Lung (tissue), 12 donors: ENCODE measurements around the gene PRKCB. TPM values are rescaled to one million over a fixed set of nuclear protein-coding genes. Genes with fewer than 3 reads are reported as not detected.
"Not testable (repeated sequence)": the region's sequence is repeated elsewhere in the genome, so short reads cannot be mapped to it uniquely, and the experiment has no call there.

Experiments
- ATAC-seq: fragments of 200-7000 bp; cut with Tn5 transposase; one replicate; pipeline ENCODE4 v1.9.1; 2020; ENCODE audit warnings: moderate number of reproducible peaks; ENCODE audit not compliant: insufficient read depth, low FRiP score
- DNase-seq, 3 donors: peaks; one replicate each; pipeline ENCODE4 v3.0.0-alpha.2; 2013 to 2017
- H3K27ac ChIP-seq, 2 donors: one replicate each; pipeline ENCODE4 v1.5.1; 2013; ENCODE audit warnings: mild to moderate bottlenecking in 2 of 2, moderate library complexity in 2 of 2, control low read depth in 1 of 2, inconsistent platforms in 1 of 2, low read depth in 1 of 2, low read length in 1 of 2
- H3K27me3 ChIP-seq, 3 donors: one replicate each; pipeline ENCODE4 v1.5.1; 2013; ENCODE audit warnings: low read length in 2 of 3; ENCODE audit not compliant: control insufficient read depth in 3 of 3, insufficient read depth in 3 of 3
- H3K36me3 ChIP-seq, 4 donors: one replicate each; pipeline ENCODE4 v1.5.1; 2013; ENCODE audit warnings: low read length in 4 of 4, mild to moderate bottlenecking in 1 of 4, moderate library complexity in 1 of 4; ENCODE audit not compliant: control insufficient read depth in 4 of 4, insufficient read depth in 4 of 4
- H3K4me1 ChIP-seq, 5 donors: one replicate each; pipeline ENCODE4 v1.5.1; 2013; ENCODE audit warnings: low read length in 5 of 5, mild to moderate bottlenecking in 2 of 5, moderate library complexity in 1 of 5; ENCODE audit not compliant: control insufficient read depth in 5 of 5, insufficient read depth in 5 of 5
- H3K4me3 ChIP-seq: one replicate; pipeline ENCODE4 v1.5.1; 2013; ENCODE audit warnings: mild to moderate bottlenecking, control low read depth, moderate library complexity
- H3K9ac ChIP-seq, 2 donors: one replicate each; pipeline ENCODE4 v1.5.1; 2013; ENCODE audit warnings: low read length in 2 of 2, control low read depth in 1 of 2; ENCODE audit not compliant: insufficient read depth in 1 of 2
- H3K9me3 ChIP-seq, 4 donors: one replicate each; pipeline ENCODE4 v1.5.1; 2013; ENCODE audit warnings: low read length in 3 of 4, mild to moderate bottlenecking in 1 of 4, moderate library complexity in 1 of 4; ENCODE audit not compliant: control insufficient read depth in 4 of 4, insufficient read depth in 3 of 4
- whole genome bisulfite sequencing, 2 donors: extraction: QIAGEN DNeasy Blood & Tissue Kit; methylation state at CpG; one replicate each; pipeline ENCODE4 v1.1.7; 2013; 5-methylcytosine and 5-hydroxymethylcytosine counted together
- polyA plus RNA-seq, 2 donors: library from polyadenylated mRNA; stranded (reverse); fragments of 200-250 nt; gene quantifications; one replicate each; pipeline ENCODE4 v1.2.1, GENCODE V29; 2013
- total RNA-seq, 2 donors: library from RNA; depleted of rRNA in 1 of 2; stranded (reverse); fragments of >200 nt in 1 of 2; gene quantifications; one replicate each; pipeline ENCODE4 v1.2.1, GENCODE V29; 2014 to 2021
- TF ChIP-seq, protein P1 (sequence below): IDR thresholded peaks from 2 replicates; pipeline ENCODE4 v1.5.1; 2012; ENCODE audit warnings: mild to moderate bottlenecking; ENCODE audit errors: control extremely low read depth, extremely low read depth
- donor health status: control.
- donor health status: control.
- donor health status: Bipolar disorder and iron deficiency.
- donor health status: healthy.
- donor health status: DM: yes; HTN: yes; CAD: no.

PRKCB gene
- total and polyA plus RNA-seq, 4 donors, result 2.5 to 46.4 (median 21.8) TPM

DNA sequence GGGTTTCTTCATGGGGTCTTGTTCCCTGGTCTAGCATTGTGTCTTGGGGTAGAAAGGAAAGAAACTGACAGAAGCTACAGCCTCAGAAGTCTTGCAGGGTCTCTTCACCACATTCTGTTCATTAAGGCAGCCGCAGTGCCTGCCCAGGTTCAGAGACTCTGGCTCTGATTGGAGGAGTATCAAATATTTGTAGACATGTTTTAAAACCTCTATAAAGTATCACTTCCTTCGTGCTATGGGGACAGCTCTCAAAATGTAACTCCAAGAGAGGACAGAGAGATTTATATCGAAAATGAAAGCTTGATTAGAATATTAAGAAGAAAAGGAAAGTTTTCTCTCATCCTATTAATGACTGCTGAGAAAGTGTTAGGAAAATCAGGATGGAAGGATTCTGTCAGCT is 313.3 kb downstream of the PRKCB start:
- Histone ChIP-seq H3K9ac (no peak overlapping the region), H3K27me3 (no peaks in the 10 kb centered on the region), H3K4me1 (peaks cover 0 to 2% (median 0%) of the 10 kb centered on the region in 5 donors), H3K4me3 (no peak overlapping the region), H3K36me3 (no peaks in the 10 kb centered on the region), H3K27ac (no peak overlapping the region), H3K9me3 (peaks cover 0 to 4% (median 0%) of the 10 kb centered on the region in 4 donors)
- DNase-seq (no peak), ATAC-seq (no peak)
- 87 to 93% methylated on average over 3 of the region's 3 CpGs for WGBS, 2 donors
- TF ChIP-seq, protein P1, sequence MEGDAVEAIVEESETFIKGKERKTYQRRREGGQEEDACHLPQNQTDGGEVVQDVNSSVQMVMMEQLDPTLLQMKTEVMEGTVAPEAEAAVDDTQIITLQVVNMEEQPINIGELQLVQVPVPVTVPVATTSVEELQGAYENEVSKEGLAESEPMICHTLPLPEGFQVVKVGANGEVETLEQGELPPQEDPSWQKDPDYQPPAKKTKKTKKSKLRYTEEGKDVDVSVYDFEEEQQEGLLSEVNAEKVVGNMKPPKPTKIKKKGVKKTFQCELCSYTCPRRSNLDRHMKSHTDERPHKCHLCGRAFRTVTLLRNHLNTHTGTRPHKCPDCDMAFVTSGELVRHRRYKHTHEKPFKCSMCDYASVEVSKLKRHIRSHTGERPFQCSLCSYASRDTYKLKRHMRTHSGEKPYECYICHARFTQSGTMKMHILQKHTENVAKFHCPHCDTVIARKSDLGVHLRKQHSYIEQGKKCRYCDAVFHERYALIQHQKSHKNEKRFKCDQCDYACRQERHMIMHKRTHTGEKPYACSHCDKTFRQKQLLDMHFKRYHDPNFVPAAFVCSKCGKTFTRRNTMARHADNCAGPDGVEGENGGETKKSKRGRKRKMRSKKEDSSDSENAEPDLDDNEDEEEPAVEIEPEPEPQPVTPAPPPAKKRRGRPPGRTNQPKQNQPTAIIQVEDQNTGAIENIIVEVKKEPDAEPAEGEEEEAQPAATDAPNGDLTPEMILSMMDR, result no peak

DNA sequence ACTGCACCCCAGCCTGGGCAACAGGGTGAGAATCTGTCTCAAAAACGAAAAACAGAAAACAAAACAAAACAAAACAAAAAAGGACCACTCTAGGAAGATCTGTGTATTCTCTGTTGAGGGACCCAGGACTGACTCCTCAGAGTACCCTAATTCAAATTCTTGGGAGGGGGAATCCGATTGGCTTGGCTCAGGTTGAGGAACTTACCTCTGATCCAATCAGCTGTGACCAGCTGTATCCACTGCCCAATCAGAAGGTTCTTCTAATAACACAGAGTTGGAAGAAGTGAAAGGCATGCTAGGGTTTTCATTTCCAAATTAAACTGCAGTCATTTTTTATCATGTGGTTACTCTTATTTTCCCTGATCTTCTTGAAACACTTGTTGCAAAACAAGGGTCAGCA is 314.5 kb downstream of the PRKCB start:
- TF ChIP-seq, protein P1, result no peak
- H3K9me3 ChIP-seq, result peaks cover 0 to 3% (median 0%) of the 10 kb centered on the region in 4 donors
- peaks cover 0 to 2% (median 0%) of the 10 kb centered on the region in 5 donors for H3K4me1 ChIP-seq
- no peak overlapping the region for H3K9ac ChIP-seq
- H3K36me3 ChIP-seq, result peaks cover 0 to 7% (median 1%) of the 10 kb centered on the region in 4 donors
- H3K27me3 ChIP-seq, result no peaks in the 10 kb centered on the region
- H3K27ac ChIP-seq, result no peak overlapping the region
- no peak overlapping the region for H3K4me3 ChIP-seq
- WGBS, 2 donors, result 89 to 91% methylated on average over 2 of the region's 2 CpGs
- DNase-seq, result no peak
- no peak for ATAC-seq

DNA sequence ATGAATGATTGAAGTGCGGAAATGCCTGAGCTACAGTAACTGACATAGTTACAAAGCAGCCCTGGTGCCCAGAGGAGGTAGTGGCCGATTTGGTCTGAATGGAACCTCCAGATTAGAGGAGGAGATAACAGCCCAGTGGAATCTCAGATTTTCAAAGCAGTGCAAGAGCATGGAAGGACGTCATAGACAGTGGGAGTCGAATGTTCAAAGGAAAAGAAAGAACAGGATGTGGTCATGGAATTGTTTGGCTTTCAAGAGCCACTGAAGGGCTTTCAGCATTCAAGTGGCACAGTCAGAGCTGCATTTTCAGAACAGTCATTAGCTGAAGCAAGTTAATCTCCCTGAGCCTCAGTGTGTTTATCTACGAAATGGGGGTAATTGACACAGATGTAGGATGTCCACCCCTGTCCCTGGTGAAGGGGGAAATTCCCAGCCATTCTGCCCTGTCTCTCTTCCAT is 315.7 kb downstream of the PRKCB start:
- no peak overlapping the region for H3K9ac ChIP-seq
- H3K36me3 ChIP-seq, result peaks cover 0 to 15% (median 3%) of the 10 kb centered on the region in 4 donors
- H3K27ac ChIP-seq, result no peak overlapping the region
- WGBS, 2 donors, result 21 to 26% methylated on average over 5 of the region's 5 CpGs
- peaks cover 0 to 1% (median 0%) of the 10 kb centered on the region in 4 donors for H3K9me3 ChIP-seq
- TF ChIP-seq, protein P1, result no peak
- no peak overlapping the region for H3K4me3 ChIP-seq
- ATAC-seq (peak; percentile 39), DNase-seq (peak; percentile 21 to 60 (median 29))
- H3K4me1 ChIP-seq, result no peaks in the 10 kb centered on the region
- H3K27me3 ChIP-seq, result no peaks in the 10 kb centered on the region

DNA sequence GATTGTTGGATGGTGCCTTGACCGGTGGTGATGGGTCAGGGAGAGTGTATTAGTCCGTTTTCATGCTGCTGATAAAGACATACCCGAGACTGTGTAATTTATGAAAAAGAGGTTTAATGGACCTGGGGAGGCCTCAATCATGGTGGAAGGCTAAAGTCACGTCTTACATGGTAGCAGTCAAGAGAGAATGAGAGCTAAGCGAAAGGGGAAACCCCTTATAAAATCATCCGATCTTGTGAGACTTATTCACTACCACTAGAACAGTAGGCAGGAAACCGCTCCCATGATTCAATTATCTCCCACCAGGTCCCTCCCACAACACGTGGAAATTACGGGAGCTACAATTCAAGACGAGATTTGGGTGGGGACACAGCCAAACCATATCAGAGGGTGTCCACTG is 316.3 kb downstream of the PRKCB start:
- not testable (repeated sequence) for ATAC-seq, H3K27ac ChIP-seq, H3K4me1 ChIP-seq, H3K9me3 ChIP-seq, H3K9ac ChIP-seq, H3K4me3 ChIP-seq, DNase-seq, H3K27me3 ChIP-seq
- H3K36me3 ChIP-seq, result peaks cover 0 to 15% (median 3%) of the 10 kb centered on the region in 4 donors
- 71 to 82% methylated on average over 10 of the region's 10 CpGs for WGBS, 2 donors
